GM19351 (cell line): Measurements from ENCODE around the gene TAX1BP3.

Source experiments
- ATAC-seq: cut with Tn5 transposase; IDR thresholded peaks from one replicate; pipeline ENCODE4 v1.9.1; 2021; ENCODE audit warnings: mild to moderate bottlenecking, moderate library complexity; ENCODE audit not compliant: unreplicated experiment

Gene TAX1BP3

GRCh38 chr17:3630781-3631180, 37.6 kb downstream of the TAX1BP3 start:
- no peak for ATAC-seq

- no peak for ATAC-seq
Measured at GRCh38 chr17:3627769-3628167, 40.6 kb downstream of the TAX1BP3 start.

GRCh38 chr17:3626831-3627768, 41.3 kb downstream of the TAX1BP3 start:
- no peak for ATAC-seq

GRCh38 chr17:3622977-3623594, 45.3 kb downstream of the TAX1BP3 start:
- no peak for ATAC-seq

- no peak for ATAC-seq
Measured at GRCh38 chr17:3621146-3621720, 47.1 kb downstream of the TAX1BP3 start.

- ATAC-seq: no peak
Measured at GRCh38 chr17:3615160-3615870, 53.1 kb downstream of the TAX1BP3 start.

- no peak for ATAC-seq
Measured at GRCh38 chr17:3613124-3613523, 55.3 kb downstream of the TAX1BP3 start.
